PC-3 (cell line): Measurements from ENCODE around the gene PIEZO1. TPM values are rescaled to one million over a fixed set of nuclear protein-coding genes. Genes with fewer than 3 reads are reported as not detected.

Experiments used
- ATAC-seq: fragments of 200-7000 bp; cut with Tn5 transposase; 2 replicates; pipeline ENCODE4 v1.9.1; 2020; ENCODE audit warnings: mild to moderate bottlenecking, moderate library complexity
- BruUV-seq: library from RNA; stranded (reverse); fragments of 400-500 nt; replicated peaks from 2 replicates; lab custom pipeline; 2021; lab: Mats Ljungman, UMichigan
- CTCF ChIA-PET: fragments of 300-600 bp; sonication (Branson Sonifier 250); formaldehyde crosslinking; loops from one replicate; lab custom pipeline; 2022; ENCODE audit warnings: antibody characterized with exemption; lab: Charles Lee
- POLR2A ChIA-PET: fragments of 300-600 bp; sonication (Branson Sonifier 250); formaldehyde crosslinking; loops from one replicate; lab custom pipeline; 2022; ENCODE audit warnings: antibody characterized with exemption; ENCODE audit not compliant: unreplicated experiment; lab: Charles Lee
- DNase-seq: peaks from one replicate; pipeline ENCODE4 v3.0.0-alpha.2; 2015
- H2AFZ ChIP-seq: fragments of 300-600 bp; sonication (generic); 2 replicates; pipeline ENCODE4 v1.6.0; 2016; ENCODE audit warnings: antibody characterized with exemption, low read length
- H3F3A ChIP-seq: fragments of 300-600 bp; sonication (generic); one replicate; pipeline ENCODE4 v1.6.0; 2017; ENCODE audit warnings: antibody characterized with exemption, low read length, control low read depth, mild to moderate bottlenecking; ENCODE audit not compliant: unreplicated experiment
- H3K27ac ChIP-seq: fragments of 300-600 bp; sonication (generic); 2 replicates; pipeline ENCODE4 v1.5.1; 2016; ENCODE audit warnings: mild to moderate bottlenecking, low read length
- H3K27me3 ChIP-seq: fragments of 300-600 bp; sonication (generic); 2 replicates; pipeline ENCODE4 v1.6.1; 2016; ENCODE audit warnings: low read length, mixed read lengths
- H3K36me3 ChIP-seq: fragments of 300-600 bp; sonication (generic); 2 replicates; pipeline ENCODE4 v1.6.1; 2016; ENCODE audit warnings: low read depth, mixed run types, low read length, mixed read lengths
- H3K4me1 ChIP-seq: fragments of 300-600 bp; sonication (generic); 2 replicates; pipeline ENCODE4 v1.5.1; 2016; ENCODE audit warnings: low read length; ENCODE audit not compliant: insufficient read depth
- H3K4me2 ChIP-seq: fragments of 300-600 bp; sonication (generic); 2 replicates; pipeline ENCODE4 v1.6.0; 2016; ENCODE audit warnings: low read length
- H3K4me3 ChIP-seq: fragments of 300-600 bp; sonication (generic); 2 replicates; pipeline ENCODE4 v1.5.1; 2016; ENCODE audit warnings: mild to moderate bottlenecking, low read length, mixed read lengths
- H3K79me2 ChIP-seq: fragments of 300-600 bp; sonication (generic); 2 replicates; pipeline ENCODE4 v1.6.1; 2017; ENCODE audit warnings: low read length, mixed read lengths
- H3K9ac ChIP-seq: fragments of 300-600 bp; sonication (generic); 2 replicates; pipeline ENCODE4 v1.6.0; 2016; ENCODE audit warnings: mild to moderate bottlenecking, low read length
- H3K9me2 ChIP-seq: fragments of 300-600 bp; sonication (generic); replicated peaks from 2 replicates; pipeline ENCODE4 v1.6.1; 2016; ENCODE audit warnings: mixed run types, low read length, mixed read lengths
- H3K9me3 ChIP-seq: fragments of 300-600 bp; sonication (generic); 2 replicates; pipeline ENCODE4 v1.6.1; 2016; ENCODE audit warnings: low read length, mixed read lengths
- H4K20me1 ChIP-seq: fragments of 300-600 bp; sonication (generic); 2 replicates; pipeline ENCODE4 v1.6.1; 2016; ENCODE audit warnings: low read length, mixed read lengths
- CTCF ChIP-seq: fragments of 300-600 bp; sonication (generic); conservative IDR thresholded peaks from 2 replicates; pipeline ENCODE4 v1.5.1; 2017; ENCODE audit warnings: antibody characterized with exemption, low read depth, mild to moderate bottlenecking, low read length
- EZH2 ChIP-seq: fragments of 300-600 bp; sonication (generic); IDR thresholded peaks from one replicate; pipeline ENCODE4 v1.6.1; 2017; ENCODE audit warnings: antibody characterized with exemption, mild to moderate bottlenecking, low read length; ENCODE audit not compliant: unreplicated experiment
- EZH2phosphoT487 ChIP-seq: fragments of 300-600 bp; sonication (generic); IDR thresholded peaks from 2 replicates; pipeline ENCODE4 v1.6.1; 2018; ENCODE audit warnings: mild to moderate bottlenecking, antibody characterized with exemption, low read length, borderline replicate concordance
- intact Hi-C: fragments of 100-400 bp; cut with micrococcal nuclease; formaldehyde crosslinking; loops from 2 replicates; pipeline ENCODE4 v1.9.0; 2023
- total RNA-seq: library from RNA; depleted of rRNA; stranded (reverse); fragments of >200 nt; gene quantifications from 2 replicates; pipeline ENCODE4 v1.2.3, GENCODE V29; 2014

Gene PIEZO1
- total RNA-seq, 1 experiment from 2014 or later = 180 TPM

GRCh38 chr16:88718178-88718577 lies 66.8 kb downstream of the PIEZO1 start:
- H2AFZ ChIP-seq = no peak overlapping the region
- H4K20me1 ChIP-seq = no peaks in the 10 kb centered on the region
- no peaks in the 10 kb centered on the region for H3F3A ChIP-seq
- no peaks in the 10 kb centered on the region for H3K9me3 ChIP-seq
- no peak overlapping the region for H3K27ac ChIP-seq
- H3K36me3 ChIP-seq = peaks cover 4% of the 10 kb centered on the region; the same call in 1 of the 2 replicates
- CTCF ChIA-PET = no interaction called here
- DNase-seq (no peak), ATAC-seq (no peak)
- BruUV-seq = TSS peak; percentile 20
- H3K79me2 ChIP-seq = no peaks in the 10 kb centered on the region
- H3K9ac ChIP-seq = no peak overlapping the region
- no peak overlapping the region for H3K4me3 ChIP-seq
- no peaks in the 10 kb centered on the region for H3K27me3 ChIP-seq
- no peak for TF ChIP-seq EZH2
- no peak for TF ChIP-seq EZH2phosphoT487
- no peak for TF ChIP-seq CTCF
- no peak overlapping the region for H3K4me2 ChIP-seq
- intact Hi-C loops = no loop called here
- H3K9me2 ChIP-seq = no peaks in the 10 kb centered on the region
- H3K4me1 ChIP-seq = no peaks in the 10 kb centered on the region
- POLR2A ChIA-PET = no interaction called here

- no peaks in the 10 kb centered on the region for H3F3A ChIP-seq
- H3K27ac ChIP-seq = no peak overlapping the region
- ChIA-PET CTCF (no interaction called here), POLR2A (no interaction called here)
- H3K36me3 ChIP-seq = peaks cover 4% of the 10 kb centered on the region; the same call in 1 of the 2 replicates
- H3K9ac ChIP-seq = no peak overlapping the region
- DNase-seq (no peak), ATAC-seq (no peak)
- intact Hi-C loops = no loop called here
- H3K27me3 ChIP-seq = no peaks in the 10 kb centered on the region
- no peak for TF ChIP-seq EZH2
- no peak for TF ChIP-seq CTCF
- no peak for TF ChIP-seq EZH2phosphoT487
- H3K79me2 ChIP-seq = 0 out of 2 replicates have a peak, but pooled peaks cover 4% of the 10 kb centered on the region
- no TSS peak for BruUV-seq
- no peak overlapping the region for H3K4me2 ChIP-seq
- no peaks in the 10 kb centered on the region for H3K9me3 ChIP-seq
- H3K4me3 ChIP-seq = no peak overlapping the region
- H2AFZ ChIP-seq = no peak overlapping the region
- H4K20me1 ChIP-seq = no peaks in the 10 kb centered on the region
- H3K9me2 ChIP-seq = no peaks in the 10 kb centered on the region
- no peaks in the 10 kb centered on the region for H3K4me1 ChIP-seq
Observed at GRCh38 chr16:88716601-88717001, 68.4 kb downstream of the PIEZO1 start.

- no peaks in the 10 kb centered on the region for H4K20me1 ChIP-seq
- H3K36me3 ChIP-seq = peaks cover 4% of the 10 kb centered on the region; the same call in 1 of the 2 replicates
Observed at GRCh38 chr16:88716201-88716600, 68.8 kb downstream of the PIEZO1 start.

More at GRCh38 chr16:88716201-88716600, 68.8 kb downstream of the PIEZO1 start:
- no peak overlapping the region for H3K4me3 ChIP-seq
- H3K27ac ChIP-seq = no peak overlapping the region
- ATAC-seq = no peak
- no TSS peak for BruUV-seq
- no peak for DNase-seq
- no peak overlapping the region for H3K4me2 ChIP-seq
- H3K4me1 ChIP-seq = no peaks in the 10 kb centered on the region
- H3K79me2 ChIP-seq = peaks cover 8% of the 10 kb centered on the region; the same call in 1 of the 2 replicates
- H3K9me3 ChIP-seq = no peaks in the 10 kb centered on the region
- intact Hi-C loops = no loop called here
- ChIA-PET CTCF (no interaction called here), POLR2A (no interaction called here)
- no peaks in the 10 kb centered on the region for H3K9me2 ChIP-seq
- no peak overlapping the region for H2AFZ ChIP-seq
- no peak overlapping the region for H3K9ac ChIP-seq
- H3K27me3 ChIP-seq = no peaks in the 10 kb centered on the region
- H3F3A ChIP-seq = no peaks in the 10 kb centered on the region
- TF ChIP-seq EZH2phosphoT487 (no peak), CTCF (no peak), EZH2 (no peak)
